Measurements from ENCODE around the gene ATG4C.

DNA sequence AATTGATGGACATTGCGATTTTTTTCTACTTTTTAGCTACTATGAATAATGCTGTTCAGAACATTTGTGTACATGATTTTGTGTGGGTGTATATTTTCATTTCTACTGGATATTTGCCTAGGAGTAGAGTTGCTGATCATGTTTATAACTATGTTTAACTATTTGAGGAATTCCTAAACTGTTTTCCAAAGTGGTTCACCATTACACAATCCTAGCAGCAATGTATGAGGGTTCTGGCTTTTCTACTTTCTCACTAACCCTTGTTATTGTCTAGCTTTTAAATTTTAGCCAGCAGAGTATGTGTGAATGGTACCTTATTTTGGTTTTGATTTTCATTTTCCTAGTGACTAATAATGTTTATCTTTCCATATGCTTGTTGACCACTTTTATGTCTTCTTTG lies 86.2 kb downstream of the ATG4C start:
- TF ChIP-seq, protein P1, sequence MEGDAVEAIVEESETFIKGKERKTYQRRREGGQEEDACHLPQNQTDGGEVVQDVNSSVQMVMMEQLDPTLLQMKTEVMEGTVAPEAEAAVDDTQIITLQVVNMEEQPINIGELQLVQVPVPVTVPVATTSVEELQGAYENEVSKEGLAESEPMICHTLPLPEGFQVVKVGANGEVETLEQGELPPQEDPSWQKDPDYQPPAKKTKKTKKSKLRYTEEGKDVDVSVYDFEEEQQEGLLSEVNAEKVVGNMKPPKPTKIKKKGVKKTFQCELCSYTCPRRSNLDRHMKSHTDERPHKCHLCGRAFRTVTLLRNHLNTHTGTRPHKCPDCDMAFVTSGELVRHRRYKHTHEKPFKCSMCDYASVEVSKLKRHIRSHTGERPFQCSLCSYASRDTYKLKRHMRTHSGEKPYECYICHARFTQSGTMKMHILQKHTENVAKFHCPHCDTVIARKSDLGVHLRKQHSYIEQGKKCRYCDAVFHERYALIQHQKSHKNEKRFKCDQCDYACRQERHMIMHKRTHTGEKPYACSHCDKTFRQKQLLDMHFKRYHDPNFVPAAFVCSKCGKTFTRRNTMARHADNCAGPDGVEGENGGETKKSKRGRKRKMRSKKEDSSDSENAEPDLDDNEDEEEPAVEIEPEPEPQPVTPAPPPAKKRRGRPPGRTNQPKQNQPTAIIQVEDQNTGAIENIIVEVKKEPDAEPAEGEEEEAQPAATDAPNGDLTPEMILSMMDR (IDR thresholded peaks at IDR 0.05; ENCODE audit: low read depth, low read length, poor library complexity, severe bottlenecking) = no peak
- TF ChIP-seq EZH2phosphoT487 (IDR thresholded peaks at IDR 0.05; ENCODE audit: borderline replicate concordance, low read length) = no peak
